LNCaP clone FGC (cell line): Measurements from ENCODE around the gene KCTD1.

ENCODE experiments used
- DNase-seq: peaks from one replicate; pipeline ENCODE4 v3.0.0-alpha.2; 2011; ENCODE audit warnings: low read depth
- H3K4me3 ChIP-seq: 2 replicates; pipeline ENCODE4 v1.5.1; 2011; ENCODE audit warnings: mild to moderate bottlenecking, low read depth, low read length, control low read depth
- CTCF ChIP-seq: IDR thresholded peaks from 2 replicates; pipeline ENCODE4 v1.5.1; 2012; ENCODE audit warnings: mild to moderate bottlenecking; ENCODE audit not compliant: control insufficient read depth, insufficient read depth; ENCODE audit errors: extremely low read depth

The KCTD1 gene

GRCh38 chr18:26550998-26551694, 2.8 kb upstream of the KCTD1 start:
- TF ChIP-seq CTCF: no peak
- DNase-seq: no peak
- no peak overlapping the region for H3K4me3 ChIP-seq

GRCh38 chr18:26549263-26550094, 1.1 kb upstream of the KCTD1 start:
- TF ChIP-seq CTCF: no peak
- peak overlapping the region; percentile 69 for H3K4me3 ChIP-seq
- DNase-seq: no peak

- H3K4me3 ChIP-seq: peak overlapping the region; percentile 69
- no peak; the same call in 1 of the 2 replicates for TF ChIP-seq CTCF
- no peak for DNase-seq
Measured at GRCh38 chr18:26547646-26548414, 523 bp downstream of the KCTD1 start.

GRCh38 chr18:26546875-26547645, 1.3 kb downstream of the KCTD1 start:
- DNase-seq: no peak
- H3K4me3 ChIP-seq: peak overlapping the region; percentile 69; the same call in 1 of the 2 replicates
- no peak for TF ChIP-seq CTCF

GRCh38 chr18:26546170-26546874, 2.0 kb downstream of the KCTD1 start:
- H3K4me3 ChIP-seq: no peak overlapping the region; the same call in 1 of the 2 replicates
- no peak for DNase-seq
- TF ChIP-seq CTCF: no peak
